Gastrocnemius medialis (tissue), 4 donors: ENCODE results near the gene SUPT20HL2.

Experiments
- CTCF ChIP-seq, 5 experiments: fragments of 450-650 bp in 3 of 5; fragments of 200-600 bp in 2 of 5; sonication (generic) in 2 of 5; IDR thresholded peaks in 4 of 5; conservative IDR thresholded peaks in 1 of 5; 1 replicate in 4 of 5; 2 replicates in 1 of 5; pipeline ENCODE4 v1.5.1; 2016 to 2019; ENCODE audit warnings: antibody characterized with exemption in 5 of 5, mild to moderate bottlenecking in 3 of 5, moderate library complexity in 3 of 5
- POLR2A ChIP-seq, 2 donors: fragments of 450-650 bp; IDR thresholded peaks; one replicate each; pipeline ENCODE4 v1.6.1; 2017; ENCODE audit warnings: antibody characterized with exemption in 2 of 2, mild to moderate bottlenecking in 2 of 2, moderate library complexity in 2 of 2

DNA sequence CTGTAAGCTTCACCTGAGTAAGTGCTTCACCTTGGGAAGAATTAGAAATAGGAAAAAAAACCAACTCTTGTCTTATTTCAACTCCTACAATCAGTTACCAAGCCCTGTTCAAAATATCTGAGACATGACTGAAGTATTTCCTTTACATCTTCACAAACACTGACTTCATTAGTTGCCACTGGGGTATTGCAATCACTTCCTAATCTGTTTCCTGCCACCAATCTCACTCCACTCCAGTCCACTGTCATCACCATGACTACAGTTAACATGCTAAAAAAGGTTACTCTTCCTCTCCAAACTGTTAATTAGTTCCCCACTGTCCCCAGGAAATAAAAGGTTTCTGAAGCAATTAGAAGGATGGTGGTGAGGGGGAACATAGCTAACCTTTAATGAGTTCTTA is 43.2 kb upstream of the SUPT20HL2 start:
- no peak for TF ChIP-seq CTCF (IDR thresholded peaks at IDR 0.05 in 4 of 5, conservative IDR thresholded peaks at IDR 0.05 in 1 of 5)
- TF ChIP-seq POLR2A (IDR thresholded peaks at IDR 0.05): no peak
